Stimulated activated CD4-positive, alpha-beta T cell treated with anti-CD3 and anti-CD28 coated beads, Interleukin-4, amount 100 ng/mL, for 1 hour (primary cell): ENCODE results near the gene SMARCAD1.
"Not testable (repeated sequence)": the region's sequence is repeated elsewhere in the genome, so short reads cannot be mapped to it uniquely, and the experiment has no call there.

Experiments used
- DNase-seq: peaks from one replicate; pipeline ENCODE4 v3.0.0-alpha.2; 2020

The SMARCAD1 gene

DNA sequence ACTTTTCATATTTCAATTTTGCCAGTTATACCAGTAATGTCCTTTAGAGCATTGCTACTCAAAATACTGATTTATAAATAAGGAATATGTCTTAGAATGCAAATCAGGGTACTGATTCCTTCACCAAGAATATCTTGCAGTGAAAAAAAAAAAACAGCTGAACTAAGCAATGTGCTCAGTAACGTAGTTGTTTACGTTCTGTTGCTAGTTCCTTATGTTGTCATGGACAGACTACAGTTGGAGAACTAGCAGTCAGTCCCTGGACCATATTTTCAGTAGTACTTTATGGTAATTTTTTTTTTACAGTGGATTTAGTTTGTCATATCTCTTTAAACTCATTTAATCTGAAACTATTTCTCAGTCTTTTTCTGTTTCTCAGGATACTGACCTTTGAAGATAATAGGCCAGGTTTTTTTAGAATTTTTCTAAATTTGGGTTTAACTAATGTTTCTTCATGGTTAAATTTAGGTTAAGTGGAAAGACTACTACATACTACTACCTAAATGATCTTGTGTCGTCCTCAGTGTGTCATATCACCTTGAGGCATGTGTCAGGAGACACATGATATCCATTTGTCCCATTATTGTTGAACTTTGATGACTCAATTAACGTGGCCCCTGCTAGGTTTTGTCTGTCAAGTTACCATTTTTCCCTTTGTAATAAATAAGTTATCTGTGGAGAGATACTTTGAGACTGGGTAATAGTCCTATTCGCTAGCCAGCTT lies 21.0 kb downstream of the SMARCAD1 start:
- DNase-seq, result no peak

DNA sequence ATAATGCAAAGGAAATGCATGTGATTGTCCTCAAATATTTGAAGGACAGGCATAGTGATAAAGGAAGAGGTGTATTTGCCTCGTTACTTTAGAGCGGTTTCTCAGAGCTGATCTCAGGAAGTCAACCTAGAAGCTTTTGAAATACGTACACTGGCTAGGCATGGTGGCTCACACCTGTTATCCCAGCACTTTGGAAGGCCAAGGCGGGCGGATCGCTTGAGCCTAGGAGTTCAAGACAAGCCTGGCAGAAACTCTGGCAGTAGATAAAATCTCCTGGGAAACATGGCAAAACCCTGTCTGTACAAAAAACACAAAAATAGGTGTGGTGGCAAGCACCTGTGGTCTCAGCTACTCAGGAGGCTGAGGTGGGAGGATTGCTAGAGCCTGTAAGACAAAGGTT lies 24.9 kb downstream of the SMARCAD1 start:
- no peak for DNase-seq

DNA sequence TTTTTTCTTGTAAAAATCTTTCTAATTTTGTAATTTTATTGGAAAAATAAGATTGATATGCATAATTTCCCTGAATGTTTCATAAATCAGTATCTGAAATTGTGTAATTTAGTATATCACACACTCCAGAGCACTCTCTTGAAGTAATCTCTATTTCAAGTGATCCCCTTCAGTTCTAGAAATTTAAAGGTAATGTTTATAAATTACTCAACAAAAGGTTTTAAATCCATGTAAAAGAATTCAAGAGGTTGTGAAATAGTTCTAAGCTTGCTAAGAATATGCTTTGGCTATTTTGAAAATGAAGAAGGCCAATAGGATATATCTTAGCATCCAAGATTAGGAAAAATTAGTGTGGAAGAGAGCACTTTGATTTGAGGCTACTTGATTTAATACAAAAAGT lies 28.2 kb downstream of the SMARCAD1 start:
- DNase-seq, result no peak

DNA sequence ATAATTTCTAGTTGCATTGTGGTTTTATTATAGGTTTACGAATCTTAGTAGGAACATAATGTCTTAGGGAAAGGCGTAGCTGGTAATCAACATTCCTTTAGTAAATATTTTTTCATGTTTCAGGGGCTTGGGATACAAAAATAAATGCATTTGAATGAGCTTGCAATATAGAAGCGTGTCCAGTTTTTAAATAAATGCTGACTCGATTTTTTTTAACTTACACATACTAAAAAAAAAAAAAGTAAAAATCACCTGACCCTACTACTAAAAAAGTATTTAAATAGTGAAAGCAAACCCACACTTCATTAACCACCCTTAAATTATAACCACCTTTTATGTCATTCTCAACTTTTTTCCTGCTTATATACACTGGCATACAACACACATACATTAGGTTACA lies 29.6 kb downstream of the SMARCAD1 start:
- no peak for DNase-seq

DNA sequence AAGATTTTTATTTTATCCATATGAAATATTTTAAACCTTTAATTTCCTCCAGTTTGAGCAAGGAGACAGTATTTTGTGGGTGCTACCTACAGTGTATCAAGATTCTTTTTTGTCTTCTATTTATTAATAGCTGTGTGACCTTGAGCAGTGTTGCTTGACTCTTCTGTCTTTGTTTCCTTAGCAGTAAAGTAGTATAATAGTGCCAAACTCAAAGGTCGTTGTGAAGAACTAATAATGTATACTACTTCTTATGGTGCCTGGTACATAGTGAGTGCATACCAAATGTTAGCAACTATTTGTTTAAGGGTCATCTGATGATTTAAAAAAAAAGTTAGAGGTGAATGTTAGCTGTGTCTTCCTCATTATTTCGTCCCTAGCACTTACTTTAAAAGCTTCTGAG lies 30.5 kb downstream of the SMARCAD1 start:
- DNase-seq, result no peak

DNA sequence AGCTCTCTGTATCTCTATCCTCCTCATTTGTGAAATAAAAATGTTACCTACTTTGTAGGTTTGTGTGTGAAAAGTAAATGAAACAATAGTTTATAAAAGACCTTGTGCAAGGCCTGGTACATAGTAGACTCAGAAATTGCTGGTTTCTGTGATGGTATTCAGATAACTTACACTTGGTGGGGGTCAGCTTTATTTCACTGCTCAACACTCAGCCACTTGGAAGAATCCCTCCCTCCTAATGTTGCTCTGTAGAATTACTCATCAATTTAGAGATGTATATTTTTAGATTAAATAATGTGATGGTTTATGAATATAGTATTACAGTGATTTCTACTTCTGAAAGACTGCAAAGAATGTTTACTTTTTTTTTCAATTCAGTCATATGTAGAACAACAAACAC lies 32.7 kb downstream of the SMARCAD1 start:
- DNase-seq, result no peak

DNA sequence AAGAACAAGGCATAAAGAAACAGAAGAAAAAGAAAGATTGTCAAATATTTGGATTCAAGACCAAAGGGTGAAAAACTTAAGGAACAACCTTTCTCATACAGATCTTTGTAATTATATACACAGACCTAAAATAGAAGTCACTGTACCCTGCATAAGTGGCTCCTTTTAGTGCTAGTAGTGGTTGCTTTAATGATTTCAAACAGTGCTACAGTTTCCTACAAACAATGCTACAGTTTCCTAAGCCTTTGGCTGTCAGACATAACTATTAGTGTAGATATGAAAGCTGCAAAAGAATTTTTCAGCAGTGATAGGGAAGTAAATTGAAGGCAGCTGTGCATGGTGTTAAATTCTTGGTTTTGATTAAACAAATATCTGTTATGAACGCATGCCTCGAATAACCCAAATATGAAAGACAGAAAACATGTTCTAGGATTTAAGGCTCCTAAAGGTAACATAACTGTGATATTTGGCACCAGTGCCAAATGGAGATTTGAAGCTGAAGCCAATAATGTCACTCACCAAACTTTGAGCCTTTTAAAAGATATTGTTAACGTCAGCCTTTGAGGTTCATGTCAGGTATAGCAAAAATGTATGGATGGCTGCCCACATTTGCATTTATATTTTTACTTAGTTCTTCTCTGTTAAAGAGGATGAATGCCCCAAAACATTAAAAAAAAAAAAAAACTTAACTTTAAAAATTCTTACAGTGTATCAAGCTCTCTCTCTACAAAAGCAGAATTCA lies 36.6 kb downstream of the SMARCAD1 start:
- no peak for DNase-seq

DNA sequence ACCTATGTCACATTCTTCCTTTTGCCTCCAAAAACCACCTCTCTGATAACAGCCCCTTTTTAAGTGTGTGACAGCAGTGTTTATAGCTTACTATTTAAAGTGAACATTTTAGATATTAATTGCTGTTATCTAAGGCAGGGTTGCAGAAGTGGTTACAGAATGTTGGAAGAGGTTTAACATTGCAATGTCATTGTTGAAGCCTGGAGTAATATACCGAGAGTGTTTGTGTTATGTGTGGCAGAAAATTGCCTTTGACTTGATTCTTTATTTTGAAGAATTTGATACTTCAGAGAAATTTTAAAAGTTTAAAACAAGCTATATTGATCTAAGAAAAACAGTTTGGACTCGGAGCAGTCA lies 37.1 kb downstream of the SMARCAD1 start:
- DNase-seq, result no peak

DNA sequence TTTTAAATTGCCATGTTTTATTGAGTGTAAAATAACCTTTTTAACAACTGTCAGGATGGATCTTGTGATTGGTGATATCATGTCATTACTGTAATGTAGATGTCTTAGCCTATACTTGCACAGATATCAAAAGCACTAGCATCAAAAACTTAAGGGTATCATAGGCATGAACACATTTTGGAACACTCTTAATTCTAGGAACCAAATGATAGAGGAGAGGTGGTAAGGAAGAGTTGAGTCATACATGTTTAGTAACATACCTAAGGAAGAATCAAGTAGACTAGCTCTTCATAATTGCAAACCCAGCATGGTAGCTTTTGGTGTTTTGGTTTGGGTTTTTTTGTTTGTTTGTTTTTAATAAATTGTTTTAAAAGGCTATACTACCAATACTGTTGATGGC lies 43.4 kb downstream of the SMARCAD1 start:
- no peak for DNase-seq

DNA sequence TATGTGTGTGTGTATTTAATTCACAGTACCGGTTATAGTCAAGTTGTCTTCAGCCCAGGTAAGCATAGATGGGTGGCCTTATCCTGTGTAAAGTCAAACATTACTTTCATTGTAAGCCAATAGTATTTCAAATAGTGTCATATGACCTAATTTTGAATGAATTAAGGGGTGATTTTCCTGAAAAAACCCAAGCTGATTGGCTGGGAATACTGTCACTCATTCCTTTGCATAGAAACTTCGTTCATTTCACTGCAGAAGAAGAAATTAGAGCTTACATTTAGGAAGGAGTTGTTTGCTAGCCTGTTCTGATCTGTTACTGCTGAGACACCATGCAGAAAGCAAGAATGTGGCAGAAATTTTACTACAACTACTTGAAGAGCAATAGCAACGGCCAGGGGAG lies 45.4 kb downstream of the SMARCAD1 start:
- no peak for DNase-seq

DNA sequence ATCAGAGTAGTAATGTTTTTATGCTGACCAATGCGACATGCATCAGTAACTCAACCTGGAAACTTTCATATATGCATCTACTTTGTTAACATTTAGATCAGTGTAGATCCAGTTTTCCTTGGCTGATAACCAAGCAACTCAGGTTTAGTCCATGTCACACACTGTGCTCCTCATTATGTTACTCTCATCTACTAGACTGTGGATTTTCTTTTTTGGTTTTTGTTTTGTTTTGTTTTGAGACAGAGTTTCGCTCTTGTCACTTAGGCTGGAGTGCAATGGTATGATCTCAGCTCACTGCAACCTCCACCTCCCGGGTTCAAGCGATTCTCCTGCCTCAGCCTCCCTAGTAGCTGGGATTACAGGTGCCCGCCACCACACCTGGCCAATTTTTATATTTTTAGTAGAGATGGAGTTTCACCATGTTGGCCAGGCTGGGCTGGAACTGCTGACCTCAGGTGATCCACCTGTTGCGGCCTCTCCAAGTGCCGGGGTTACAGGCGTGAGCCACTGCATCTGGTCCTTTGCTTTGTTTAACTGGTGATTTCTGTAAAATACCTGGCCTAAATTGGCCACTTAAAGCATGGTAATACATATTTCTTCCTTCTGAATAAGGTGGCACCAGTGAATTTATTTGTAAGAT lies 48.6 kb downstream of the SMARCAD1 start:
- DNase-seq, result no peak

DNA sequence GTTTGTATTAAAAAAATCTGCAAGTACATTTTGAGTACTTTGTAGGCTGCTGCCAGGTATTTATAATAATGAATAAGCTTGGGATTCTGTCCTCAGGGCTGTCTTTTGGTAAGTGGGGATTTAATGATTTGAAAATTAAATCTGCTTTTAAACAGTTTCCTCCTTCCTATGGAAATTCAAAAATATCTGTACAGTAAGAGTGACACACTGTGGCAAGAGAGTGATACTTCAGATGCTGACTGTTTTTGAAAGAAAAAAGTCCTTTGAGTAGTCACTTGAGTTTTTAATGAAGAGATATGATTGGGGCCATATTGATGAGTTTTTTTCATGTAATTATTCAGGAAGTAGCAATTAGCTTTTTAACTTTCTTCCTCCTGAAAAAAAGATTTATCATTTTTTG lies 49.2 kb downstream of the SMARCAD1 start:
- DNase-seq, result no peak

DNA sequence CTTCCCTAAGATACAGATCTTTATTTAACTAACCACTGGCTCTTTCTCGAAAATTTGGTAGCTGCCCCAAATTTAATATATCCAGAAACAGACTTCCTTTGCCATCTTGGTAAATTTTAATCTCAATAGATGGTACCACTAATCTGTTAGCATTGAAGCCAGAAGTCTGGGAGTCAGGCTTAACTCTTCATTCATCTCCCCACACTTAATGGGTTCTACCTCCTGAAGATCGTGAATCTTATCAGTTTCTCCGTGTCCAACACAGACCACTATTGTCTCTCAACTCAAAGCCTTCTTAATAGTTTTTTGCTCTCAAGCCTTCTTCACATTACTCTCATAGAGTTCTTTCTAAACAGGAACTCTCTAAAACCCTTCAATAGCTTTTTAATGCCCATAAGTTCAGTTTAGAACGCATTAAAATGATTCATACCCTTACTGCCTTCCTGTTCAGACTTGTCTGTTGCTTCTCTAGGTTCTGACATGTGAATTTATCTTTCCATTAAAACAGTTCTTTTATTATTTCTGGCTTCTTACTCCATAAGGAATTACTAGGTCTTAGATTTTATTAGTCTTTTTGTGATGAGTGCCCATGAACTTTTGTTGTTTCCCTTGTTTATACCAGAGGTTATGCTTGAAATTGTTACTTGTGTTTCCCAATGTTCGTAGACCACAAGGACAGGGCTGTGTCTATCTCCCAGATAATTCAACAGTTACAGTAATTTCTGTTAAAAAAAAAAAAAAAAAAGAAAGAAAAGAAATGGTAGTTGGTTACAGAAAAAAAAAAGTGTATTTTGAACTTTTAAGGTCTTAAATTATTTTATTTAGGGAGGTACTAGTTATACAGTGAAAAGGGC lies 54.7 kb downstream of the SMARCAD1 start:
- no peak for DNase-seq

DNA sequence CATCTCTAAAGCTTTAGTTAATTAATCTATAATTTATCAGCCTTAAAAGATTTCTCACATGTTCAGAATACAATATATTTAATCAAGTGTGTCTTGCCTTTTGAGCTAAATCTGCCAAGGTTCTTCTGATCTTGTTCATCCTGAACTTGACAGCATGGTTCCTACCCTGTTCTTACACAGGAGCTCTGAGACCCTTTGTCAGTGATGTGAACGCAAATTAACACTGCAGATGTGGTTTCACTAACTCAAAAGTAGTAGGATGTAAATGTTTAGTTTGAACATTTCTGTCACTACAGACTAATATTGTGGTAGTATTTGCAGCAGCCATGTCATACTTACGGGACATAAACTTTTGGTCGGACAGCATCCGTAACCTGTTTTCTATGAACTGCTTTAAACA lies 59.4 kb downstream of the SMARCAD1 start:
- DNase-seq, result no peak

DNA sequence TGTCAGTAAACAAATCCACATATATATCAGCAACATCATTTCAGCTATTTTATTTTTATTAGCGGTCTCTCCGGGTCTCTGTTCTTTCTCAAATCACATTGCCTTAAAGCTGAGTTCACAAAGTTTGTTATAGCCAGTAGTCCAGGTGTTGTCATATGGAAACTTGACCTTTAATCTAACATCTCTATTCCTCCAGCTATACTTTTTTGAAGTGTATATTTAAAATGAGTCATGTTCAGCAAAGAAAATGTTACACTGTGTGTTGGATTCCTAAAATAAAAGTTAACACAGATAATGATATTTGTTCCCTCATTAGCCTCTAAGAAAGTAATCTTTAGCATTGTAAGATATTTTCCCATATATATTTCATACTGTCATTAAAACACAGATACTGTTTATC lies 63.6 kb downstream of the SMARCAD1 start:
- no peak for DNase-seq

DNA sequence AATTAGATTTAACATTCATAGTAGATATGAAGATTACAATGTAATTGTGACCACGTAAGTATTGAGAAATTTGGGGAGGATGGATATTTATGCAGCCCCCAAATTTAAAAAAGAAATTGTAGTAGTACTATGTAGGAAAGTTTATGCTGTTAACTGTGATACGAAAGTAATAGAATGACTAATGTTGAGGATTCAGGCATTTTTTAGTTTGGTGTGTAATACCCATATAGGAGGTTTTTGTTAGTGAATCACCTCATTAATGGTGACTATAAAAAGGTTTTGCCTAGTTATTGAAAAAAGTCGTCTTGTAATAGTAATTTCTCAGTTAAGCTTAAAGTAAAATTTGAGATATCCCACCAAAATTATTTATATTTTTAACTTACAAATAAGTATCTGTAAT lies 67.2 kb downstream of the SMARCAD1 start:
- no peak for DNase-seq

DNA sequence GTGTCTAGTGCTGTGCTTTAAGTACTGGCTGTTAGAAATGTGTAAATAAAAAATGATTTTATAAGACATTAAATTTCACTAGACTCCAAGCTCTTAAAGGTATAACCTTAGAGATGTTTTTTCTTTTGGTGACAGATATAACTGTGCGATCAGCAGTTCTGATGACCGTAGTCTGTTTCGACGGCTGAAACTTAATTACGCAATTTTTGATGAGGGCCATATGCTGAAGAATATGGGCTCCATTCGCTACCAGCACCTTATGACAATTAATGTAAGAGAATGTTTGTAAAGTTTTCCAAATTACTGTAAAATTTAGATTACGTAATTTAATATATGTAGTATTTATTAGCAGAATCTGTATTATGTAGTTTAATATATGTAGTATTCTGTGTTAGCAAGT lies 68.5 kb downstream of the SMARCAD1 start:
- DNase-seq, result no peak

DNA sequence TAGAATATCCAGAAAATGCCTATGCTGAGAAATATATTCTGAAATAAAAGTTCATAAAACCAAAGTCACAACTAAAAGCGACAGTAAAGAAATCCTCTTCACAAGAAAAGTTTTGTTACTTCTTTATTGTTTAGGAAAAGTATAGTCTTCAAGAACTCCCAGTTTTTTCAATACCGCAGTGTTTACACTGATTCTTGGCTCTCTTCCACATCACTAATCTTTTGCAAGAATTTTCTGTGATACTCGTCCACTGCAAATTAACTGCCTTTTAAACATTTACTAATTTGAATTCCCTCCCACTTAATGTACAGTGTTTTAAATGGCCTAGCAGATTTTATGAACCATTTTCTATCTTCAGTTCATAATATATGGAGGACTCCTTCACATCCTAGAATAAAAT lies 69.9 kb downstream of the SMARCAD1 start:
- no peak for DNase-seq

DNA sequence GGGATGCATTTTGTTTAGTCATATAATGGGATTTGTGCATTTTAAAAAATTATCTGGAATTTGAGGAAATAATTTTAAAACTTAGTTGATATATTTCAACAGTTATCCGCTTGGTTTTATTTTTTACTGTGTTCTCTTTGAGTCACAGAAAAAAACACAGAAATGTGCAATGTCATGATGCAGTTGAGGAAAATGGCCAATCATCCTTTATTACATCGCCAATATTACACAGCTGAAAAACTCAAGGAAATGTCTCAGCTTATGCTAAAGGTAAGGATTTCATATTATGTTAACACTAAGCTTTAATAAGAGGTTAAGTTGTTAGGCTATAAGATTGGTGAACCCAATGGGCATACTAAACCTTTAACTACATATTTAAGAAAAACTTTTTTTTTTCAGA lies 71.1 kb downstream of the SMARCAD1 start:
- no peak for DNase-seq

DNA sequence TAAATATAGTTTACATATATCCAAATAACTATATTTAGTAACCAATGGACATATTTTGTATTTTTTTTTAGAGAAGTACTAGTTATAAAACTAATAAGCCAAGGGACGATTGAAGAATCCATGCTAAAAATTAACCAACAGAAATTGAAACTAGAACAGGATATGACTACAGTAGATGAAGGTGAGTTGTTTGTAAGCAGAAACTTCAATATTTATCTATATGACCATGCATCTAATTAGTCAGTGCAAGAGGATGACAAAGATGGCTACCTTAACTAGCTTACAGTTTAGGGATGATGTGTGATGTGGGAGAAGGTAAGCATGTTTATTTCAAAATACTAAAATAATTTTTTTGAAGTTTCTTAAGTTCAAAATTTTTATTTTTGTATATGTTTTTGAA lies 77.2 kb downstream of the SMARCAD1 start:
- no peak for DNase-seq

DNA sequence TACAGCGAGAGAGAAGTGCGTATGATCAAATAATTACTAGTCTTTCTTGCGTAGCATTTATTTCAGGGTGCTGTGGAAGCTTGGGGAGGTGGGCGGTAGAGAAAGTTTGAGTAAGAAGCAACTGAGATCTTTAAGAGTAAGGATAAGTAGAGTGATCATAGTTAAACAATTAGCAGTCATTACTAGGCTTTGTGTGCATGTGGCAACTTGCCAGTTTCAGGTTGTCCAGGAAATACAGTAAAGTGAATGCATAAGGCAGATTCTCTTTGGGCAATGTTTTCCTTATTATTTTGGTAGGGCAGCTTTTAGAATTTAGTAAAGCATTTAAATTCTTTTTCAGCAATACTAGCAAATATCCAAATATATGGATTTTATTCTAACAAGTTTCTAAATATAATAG lies 78.0 kb downstream of the SMARCAD1 start:
- DNase-seq, result no peak

DNA sequence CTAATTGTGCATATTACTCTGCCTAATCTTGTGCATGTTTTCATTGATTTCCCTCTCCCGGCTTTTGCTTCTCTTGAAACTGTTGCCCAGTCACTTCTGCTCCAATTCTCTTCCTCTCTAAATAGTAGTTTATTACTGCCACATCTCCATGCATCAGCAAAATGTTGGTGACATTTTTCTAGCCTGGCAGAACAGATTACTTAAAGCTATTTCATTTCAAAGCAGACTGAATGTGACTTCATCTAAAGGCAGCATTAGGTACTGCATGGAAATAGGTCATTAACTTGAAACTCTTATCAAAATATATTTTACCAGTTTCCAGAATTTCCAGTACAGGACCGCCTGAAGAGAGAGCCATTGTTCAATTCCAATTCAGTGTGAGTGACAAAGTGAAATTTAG lies 82.6 kb downstream of the SMARCAD1 start:
- no peak for DNase-seq

DNA sequence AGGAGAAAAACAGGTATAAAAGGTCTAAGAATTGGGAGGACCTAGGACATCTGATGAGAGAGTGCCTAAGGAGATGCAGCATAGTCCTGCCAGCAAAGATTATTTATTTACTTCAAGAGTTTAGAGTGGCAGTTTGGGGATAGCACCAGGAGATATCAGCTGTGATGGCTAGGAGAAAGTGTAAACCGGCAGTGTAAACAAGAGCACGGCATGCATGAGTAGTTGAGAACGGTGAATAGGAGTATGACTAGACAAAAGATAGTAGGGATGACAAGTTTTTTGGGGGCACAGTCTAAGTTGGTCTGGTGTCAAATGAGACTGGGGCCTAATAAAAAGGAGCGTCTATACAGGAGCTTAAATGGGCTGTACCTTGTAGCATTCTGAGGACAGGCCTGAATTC lies 86.3 kb downstream of the SMARCAD1 start:
- DNase-seq, result not testable (repeated sequence)
